GM23338 (cell line): Measurements from ENCODE around the gene ACKR1. TPM values are rescaled to one million over a fixed set of nuclear protein-coding genes. Genes with fewer than 3 reads are reported as not detected.

Source experiments
- ATAC-seq: fragments of 200-7000 bp; cut with Tn5 transposase; 3 replicates; pipeline ENCODE4 v1.9.1; 2020
- DNase-seq: peaks from one replicate; pipeline ENCODE4 v3.0.0-alpha.2; 2015; ENCODE audit warnings: low spot score
- H2AFZ ChIP-seq: fragments of 200-600 bp; sonication (generic); 2 replicates; pipeline ENCODE4 v1.8.0; 2016; ENCODE audit warnings: antibody characterized with exemption, mild to moderate bottlenecking, moderate library complexity
- H3F3A ChIP-seq: fragments of 200-600 bp; sonication (generic); replicated peaks from 2 replicates; pipeline ENCODE4 v1.8.0; 2017; ENCODE audit warnings: antibody characterized with exemption, mixed run types, low read depth
- H3K27ac ChIP-seq: fragments of 200-600 bp; sonication (generic); 2 replicates; pipeline ENCODE4 v1.6.1; 2016; ENCODE audit warnings: low read depth
- H3K27me3 ChIP-seq: fragments of 200-600 bp; sonication (generic); 2 replicates; pipeline ENCODE4 v1.8.0; 2016; ENCODE audit warnings: mild to moderate bottlenecking, mixed run types, moderate library complexity; ENCODE audit not compliant: insufficient read depth
- H3K36me3 ChIP-seq: fragments of 200-600 bp; sonication (generic); 2 replicates; pipeline ENCODE4 v1.8.0; 2016; ENCODE audit warnings: mild to moderate bottlenecking; ENCODE audit not compliant: insufficient read depth
- H3K4me1 ChIP-seq: fragments of 200-600 bp; sonication (generic); 2 replicates; pipeline ENCODE4 v1.8.0; 2016; ENCODE audit warnings: mild to moderate bottlenecking, moderate library complexity; ENCODE audit not compliant: insufficient read depth
- H3K4me2 ChIP-seq: fragments of 200-600 bp; sonication (generic); 2 replicates; pipeline ENCODE4 v1.7.1; 2017; ENCODE audit warnings: mixed run types
- H3K4me3 ChIP-seq: fragments of 200-600 bp; sonication (generic); 2 replicates; pipeline ENCODE4 v1.6.1; 2016; ENCODE audit warnings: mixed run types
- H3K79me2 ChIP-seq: fragments of 200-600 bp; sonication (generic); replicated peaks from 2 replicates; pipeline ENCODE4 v1.8.0; 2017; ENCODE audit warnings: mild to moderate bottlenecking; ENCODE audit not compliant: insufficient read depth
- H3K9me2 ChIP-seq: fragments of 200-600 bp; sonication (generic); 2 replicates; pipeline ENCODE4 v1.8.0; 2017; ENCODE audit not compliant: insufficient read depth
- H4K20me1 ChIP-seq: fragments of 200-600 bp; sonication (generic); replicated peaks from 2 replicates; pipeline ENCODE4 v1.8.0; 2017; ENCODE audit warnings: mild to moderate bottlenecking; ENCODE audit not compliant: insufficient read depth
- H3K27ac Mint-ChIP-seq: 2 replicates; pipeline ENCODE4 v1.8.0; 2020; ENCODE audit warnings: inconsistent platforms, mild to moderate bottlenecking, moderate library complexity, mixed read lengths
- H3K27me3 Mint-ChIP-seq: 3 replicates; pipeline ENCODE4 v1.8.0; 2022; ENCODE audit warnings: low read depth, mild to moderate bottlenecking, moderate library complexity, mixed read lengths, inconsistent platforms; ENCODE audit not compliant: insufficient read depth, poor library complexity
- H3K36me3 Mint-ChIP-seq: 3 replicates; pipeline ENCODE4 v1.8.0; 2021; ENCODE audit warnings: low read depth, mild to moderate bottlenecking, inconsistent platforms, moderate library complexity, mixed read lengths
- H3K4me1 Mint-ChIP-seq: 3 replicates; pipeline ENCODE4 v1.8.0; 2020; ENCODE audit warnings: mild to moderate bottlenecking, inconsistent platforms, mixed read lengths
- H3K4me3 Mint-ChIP-seq: 3 replicates; pipeline ENCODE4 v1.8.0; 2021; ENCODE audit warnings: moderate library complexity, mild to moderate bottlenecking, inconsistent platforms, mixed read lengths
- H3K9me3 Mint-ChIP-seq: 3 replicates; pipeline ENCODE4 v1.8.0; 2020; ENCODE audit warnings: moderate library complexity, mild to moderate bottlenecking, inconsistent platforms, mixed read lengths
- CREB1 ChIP-seq: fragments of 250-450 bp; sonication (Bioruptor Pico); IDR thresholded peaks from 2 replicates; pipeline ENCODE4 v1.5.0; 2020; ENCODE audit warnings: low read depth, mild to moderate bottlenecking, moderate library complexity
- EZH2 ChIP-seq: fragments of 200-600 bp; sonication (generic); IDR thresholded peaks from one replicate; pipeline ENCODE4 v1.8.0; 2017; ENCODE audit warnings: antibody characterized with exemption, mild to moderate bottlenecking, low read depth; ENCODE audit not compliant: unreplicated experiment
- EZH2phosphoT487 ChIP-seq: fragments of 200-600 bp; sonication (generic); IDR thresholded peaks from one replicate; pipeline ENCODE4 v1.8.1; 2018; ENCODE audit warnings: antibody characterized with exemption; ENCODE audit not compliant: unreplicated experiment
- JUNB ChIP-seq: IDR thresholded peaks from one replicate; pipeline ENCODE4 v1.6.1; 2016; ENCODE audit warnings: antibody characterized with exemption; ENCODE audit not compliant: unreplicated experiment
- NANOG ChIP-seq: IDR thresholded peaks from 2 replicates; pipeline ENCODE4 v1.6.1; 2016; ENCODE audit warnings: antibody characterized with exemption, borderline replicate concordance
- POLR2AphosphoS5 ChIP-seq: IDR thresholded peaks from 2 replicates; pipeline ENCODE4 v1.6.1; 2016; ENCODE audit warnings: antibody characterized with exemption, low read depth
- ZNF114 ChIP-seq: fragments of 250-450 bp; sonication (Bioruptor Pico); IDR thresholded peaks from 2 replicates; pipeline ENCODE4 v1.5.0; 2020; ENCODE audit warnings: mild to moderate bottlenecking, moderate library complexity
- ZNF331 ChIP-seq: fragments of 250-450 bp; sonication (Bioruptor Pico); IDR thresholded peaks from 2 replicates; pipeline ENCODE4 v1.5.0; 2020; ENCODE audit warnings: low read depth, mild to moderate bottlenecking, moderate library complexity
- polyA plus RNA-seq: library from polyadenylated mRNA; unstranded; fragments of >200 nt; fragmentation: Nextera tagmentation; extraction: Ambion mirVana; gene quantifications from 2 replicates; pipeline ENCODE4 v1.2.1, GENCODE V29; 2016
- total RNA-seq: library from RNA; depleted of rRNA; stranded (reverse); fragments of >200 nt; shearing (Covaris generic); gene quantifications from 2 replicates; pipeline ENCODE4 v1.2.3, GENCODE V29; 2014
- TF ChIP-seq, protein P1 (sequence below): IDR thresholded peaks from 2 replicates; pipeline ENCODE4 v1.6.1; 2016; ENCODE audit warnings: antibody characterized with exemption

Gene ACKR1
- total and polyA plus RNA-seq, 2 experiments from 2014 or later, result 0.29 TPM; not detected in 1

DNA sequence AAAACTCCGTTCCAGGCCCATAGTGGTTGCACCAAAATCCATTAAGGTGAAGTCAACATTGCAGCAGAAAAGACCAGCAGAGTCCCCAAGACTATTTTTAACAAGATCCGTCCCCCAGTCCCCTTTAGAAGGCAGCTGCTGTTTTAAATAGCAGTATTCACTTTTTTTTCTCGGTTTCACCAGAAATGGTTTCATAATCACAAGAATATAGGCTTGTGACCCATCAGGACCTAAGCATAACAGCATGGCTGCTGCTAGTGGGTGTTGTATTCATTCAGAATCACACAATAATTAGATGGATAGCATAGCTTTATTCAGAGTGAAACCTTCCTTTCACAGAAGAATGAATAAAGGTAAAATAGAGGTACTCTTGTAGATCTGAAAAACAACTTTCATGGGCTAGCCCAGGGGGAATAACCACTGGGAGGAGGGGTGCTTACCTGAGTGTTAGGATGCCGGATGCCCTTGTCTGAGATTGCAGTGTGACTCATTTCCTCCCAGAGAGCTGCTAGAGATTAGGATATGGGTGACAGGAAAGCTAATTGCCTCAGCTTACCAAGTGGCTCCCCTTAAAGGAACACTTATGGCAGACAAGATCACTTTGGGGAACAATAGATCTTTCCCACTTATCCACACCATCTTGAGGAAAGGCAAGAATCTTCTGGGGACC lies 35.0 kb downstream of the ACKR1 start:
- Mint-ChIP-seq H3K27me3 (peaks cover 3% of the 10 kb centered on the region), H3K4me1 (no peaks in the 10 kb centered on the region), H3K27ac (no peak overlapping the region), H3K36me3 (no peaks in the 10 kb centered on the region), H3K9me3 (peaks cover 5% of the 10 kb centered on the region; the same call in 2 of the 3 replicates), H3K4me3 (no peak overlapping the region)
- Histone ChIP-seq H3K27me3 (no peaks in the 10 kb centered on the region), H3K27ac (no peak overlapping the region), H3K4me3 (no peak overlapping the region), H3K79me2 (no peaks in the 10 kb centered on the region), H2AFZ (no peak overlapping the region), H3K4me2 (no peak overlapping the region), H4K20me1 (no peaks in the 10 kb centered on the region), H3K36me3 (no peaks in the 10 kb centered on the region), H3K9me2 (no peaks in the 10 kb centered on the region), H3F3A (no peaks in the 10 kb centered on the region), H3K4me1 (no peaks in the 10 kb centered on the region)
- DNase-seq (no peak), ATAC-seq (no peak)
- no peak for TF ChIP-seq CREB1
- no peak for TF ChIP-seq JUNB
- no peak for TF ChIP-seq EZH2phosphoT487
- no peak for TF ChIP-seq ZNF114 (CRISPR knock-in tag)
- TF ChIP-seq EZH2, result no peak
- TF ChIP-seq NANOG, result no peak
- no peak for TF ChIP-seq POLR2AphosphoS5
- TF ChIP-seq, protein P1, sequence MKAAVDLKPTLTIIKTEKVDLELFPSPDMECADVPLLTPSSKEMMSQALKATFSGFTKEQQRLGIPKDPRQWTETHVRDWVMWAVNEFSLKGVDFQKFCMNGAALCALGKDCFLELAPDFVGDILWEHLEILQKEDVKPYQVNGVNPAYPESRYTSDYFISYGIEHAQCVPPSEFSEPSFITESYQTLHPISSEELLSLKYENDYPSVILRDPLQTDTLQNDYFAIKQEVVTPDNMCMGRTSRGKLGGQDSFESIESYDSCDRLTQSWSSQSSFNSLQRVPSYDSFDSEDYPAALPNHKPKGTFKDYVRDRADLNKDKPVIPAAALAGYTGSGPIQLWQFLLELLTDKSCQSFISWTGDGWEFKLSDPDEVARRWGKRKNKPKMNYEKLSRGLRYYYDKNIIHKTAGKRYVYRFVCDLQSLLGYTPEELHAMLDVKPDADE, result no peak

- Mint-ChIP-seq H3K27ac (peak overlapping the region; percentile 70; the same call in 1 of the 2 replicates), H3K4me3 (no peak overlapping the region), H3K9me3 (peaks cover 14% of the 10 kb centered on the region), H3K27me3 (peaks cover 3% of the 10 kb centered on the region), H3K4me1 (no peaks in the 10 kb centered on the region), H3K36me3 (peaks cover 3% of the 10 kb centered on the region; the same call in 2 of the 3 replicates)
- no peak overlapping the region for H3K4me2 ChIP-seq
- no peaks in the 10 kb centered on the region for H3K79me2 ChIP-seq
- H3K27ac ChIP-seq, result no peak overlapping the region
- H3F3A ChIP-seq, result no peaks in the 10 kb centered on the region
- ATAC-seq (no peak), DNase-seq (no peak)
- no peaks in the 10 kb centered on the region for H3K27me3 ChIP-seq
- peaks cover 14% of the 10 kb centered on the region for H3K9me2 ChIP-seq
- TF ChIP-seq POLR2AphosphoS5 (no peak), ZNF331 (no peak), NANOG (no peak), JUNB (no peak)
- TF ChIP-seq, protein P1, result no peak
- H2AFZ ChIP-seq, result peak overlapping the region; percentile 68; the same call in 1 of the 2 replicates
- H3K36me3 ChIP-seq, result no peaks in the 10 kb centered on the region
- no peak overlapping the region for H3K4me3 ChIP-seq
- H4K20me1 ChIP-seq, result no peaks in the 10 kb centered on the region
- H3K4me1 ChIP-seq, result no peaks in the 10 kb centered on the region
These were observed 42.6 kb downstream of the ACKR1 start for GRCh38 chr1:159247266-159247665.
